Activated CD4-positive, alpha-beta T cell treated with anti-CD3 and anti-CD28 coated beads, Interleukin-2, Interleukin-4, amounts not matched to agents 100 ng/mL and 50 ng/mL, durations not matched to agents 16 hours and 8 hours (primary cell): ENCODE data around the gene SYT15.
"Not testable (repeated sequence)": the region's sequence is repeated elsewhere in the genome, so short reads cannot be mapped to it uniquely, and the experiment has no call there.

Experiments used
- DNase-seq: peaks from one replicate; pipeline ENCODE4 v3.0.0-alpha.2; 2020; ENCODE audit warnings: low spot score

SYT15 gene

DNA sequence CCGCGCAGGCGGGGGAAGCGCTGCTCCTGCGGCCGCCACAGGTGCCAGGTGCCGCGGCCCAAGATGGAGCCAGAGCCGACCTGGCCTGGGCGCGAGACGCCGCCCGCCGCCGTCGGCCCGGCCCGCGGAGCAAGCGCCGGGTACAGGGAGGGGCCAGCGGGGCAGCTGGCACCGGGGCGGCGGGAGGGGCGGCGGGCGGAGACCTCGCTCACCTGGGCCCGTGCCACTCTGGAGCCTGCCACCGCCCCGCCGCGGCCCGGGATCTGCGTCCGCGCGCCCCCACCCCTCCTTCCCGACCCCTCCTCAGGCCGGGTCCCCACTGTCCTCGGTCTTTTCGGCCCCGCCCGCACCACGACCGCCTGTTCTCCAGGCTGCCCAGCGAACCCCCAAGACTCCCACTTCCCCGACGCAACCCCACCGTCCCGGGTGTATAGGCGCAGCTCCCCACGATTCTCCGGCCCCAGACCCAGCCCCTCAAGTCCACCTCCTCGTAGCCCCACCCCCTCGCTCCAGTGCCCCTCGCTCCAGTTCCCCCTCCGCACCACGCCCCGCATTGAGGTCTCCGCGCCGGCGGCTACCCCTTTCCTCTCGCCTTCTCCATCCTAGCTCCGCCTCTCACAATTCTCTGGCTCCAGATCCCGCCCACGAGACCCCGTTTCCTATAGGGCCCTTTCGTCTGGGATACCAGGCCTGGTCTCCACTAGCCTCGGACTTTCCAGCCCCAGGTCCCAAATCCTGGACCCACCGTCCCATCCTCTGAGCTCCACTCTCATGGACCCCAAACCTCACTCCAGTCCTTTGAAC, 22.2 kb upstream of the SYT15 start, which contains the start of gene GPRIN2:
GPRIN2 (minus strand) TSS at position 144 of the 804 bp plus-strand sequence. CDS start 5,922 bp downstream, outside the sequence.
- no peak for DNase-seq

DNA sequence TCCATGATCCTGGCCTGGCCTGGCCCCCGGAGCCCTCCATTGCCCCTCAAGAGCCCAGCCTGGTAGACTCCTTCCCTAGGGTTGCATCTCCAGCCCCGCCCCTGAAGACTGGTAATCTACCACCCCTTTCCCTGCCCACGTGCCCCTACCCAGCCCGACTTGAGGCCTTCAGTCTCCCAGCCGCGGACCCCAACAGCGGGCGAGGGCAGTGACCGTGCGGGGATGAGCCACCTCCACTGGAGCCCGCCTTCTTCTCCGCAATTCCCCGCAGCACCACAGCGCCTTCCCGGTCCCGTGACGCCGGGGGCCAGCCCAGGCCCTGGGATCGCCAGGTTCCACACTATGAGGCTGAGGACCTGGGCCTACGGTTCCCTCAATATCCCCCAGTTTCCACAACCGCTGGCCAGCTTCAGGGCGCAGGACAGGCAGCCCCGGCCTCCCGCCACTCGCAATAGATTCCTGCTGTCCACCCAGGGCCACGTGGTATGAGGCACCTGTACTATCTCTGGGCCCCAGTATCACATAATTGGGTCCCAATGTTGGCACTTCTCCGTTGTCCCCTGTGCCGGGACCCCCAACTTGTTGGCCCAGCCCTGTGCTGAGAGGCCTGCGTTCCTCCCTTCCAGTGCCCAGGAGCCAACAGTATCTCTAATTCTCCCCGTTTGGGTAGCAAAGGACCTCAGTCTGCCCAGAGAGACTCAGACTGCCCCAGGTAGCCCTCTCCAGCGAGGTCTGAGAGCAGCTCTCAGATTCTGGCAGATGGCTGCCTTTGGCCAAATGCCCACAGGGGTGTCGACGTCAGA, 21.4 kb upstream of the SYT15 start:
- no peak for DNase-seq

DNA sequence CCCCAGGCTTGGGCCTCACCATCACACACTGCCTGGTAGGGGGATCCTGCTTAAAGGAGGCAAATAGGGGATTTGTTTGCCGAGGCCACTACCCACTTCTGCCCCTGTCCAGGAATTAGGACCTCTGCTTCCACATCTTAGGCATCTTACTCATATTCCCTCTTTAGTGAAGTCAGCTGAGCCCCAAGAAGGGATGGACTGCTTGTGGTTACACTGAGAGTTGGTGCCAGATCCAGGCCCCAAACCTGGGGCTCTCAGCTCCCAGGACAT, 20.9 kb upstream of the SYT15 start:
- DNase-seq = no peak

DNA sequence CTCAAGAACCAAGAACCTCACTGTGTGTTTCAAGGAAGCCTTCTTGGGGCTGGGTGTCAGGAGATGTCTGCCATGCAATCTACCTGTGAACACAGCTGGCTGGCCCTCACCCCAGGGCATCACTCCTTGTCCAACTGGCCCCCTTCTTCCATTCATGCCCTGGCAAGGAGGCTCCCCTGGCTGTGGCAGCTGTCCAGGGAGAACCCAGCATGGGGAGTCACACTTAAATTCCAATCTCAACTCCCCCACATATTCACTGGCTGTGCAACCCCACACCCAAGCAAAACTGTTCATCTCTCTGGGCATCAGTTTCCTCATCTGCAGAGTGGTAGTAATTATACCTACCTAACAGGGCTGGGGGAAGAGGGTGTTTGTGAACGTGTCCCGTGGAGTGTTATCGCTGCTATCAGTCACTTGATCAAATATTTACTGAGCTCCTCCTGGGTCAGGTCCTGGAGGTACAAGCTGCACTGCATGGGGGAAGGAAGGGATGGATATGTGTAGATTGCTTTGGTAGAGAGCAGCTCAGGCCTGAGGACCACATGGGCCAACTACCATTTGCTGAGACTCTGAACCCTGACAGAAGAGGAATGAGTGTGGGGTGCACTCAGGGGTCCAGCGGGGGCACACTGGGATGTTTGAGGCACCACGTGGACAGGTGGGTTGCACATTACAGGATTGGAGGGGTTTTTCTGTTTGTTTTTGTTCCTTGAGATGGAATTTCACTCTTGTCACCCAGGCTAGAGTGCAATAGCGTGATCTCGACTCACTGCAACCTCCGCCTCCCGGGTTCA, 20.3 kb upstream of the SYT15 start:
- no peak for DNase-seq

DNA sequence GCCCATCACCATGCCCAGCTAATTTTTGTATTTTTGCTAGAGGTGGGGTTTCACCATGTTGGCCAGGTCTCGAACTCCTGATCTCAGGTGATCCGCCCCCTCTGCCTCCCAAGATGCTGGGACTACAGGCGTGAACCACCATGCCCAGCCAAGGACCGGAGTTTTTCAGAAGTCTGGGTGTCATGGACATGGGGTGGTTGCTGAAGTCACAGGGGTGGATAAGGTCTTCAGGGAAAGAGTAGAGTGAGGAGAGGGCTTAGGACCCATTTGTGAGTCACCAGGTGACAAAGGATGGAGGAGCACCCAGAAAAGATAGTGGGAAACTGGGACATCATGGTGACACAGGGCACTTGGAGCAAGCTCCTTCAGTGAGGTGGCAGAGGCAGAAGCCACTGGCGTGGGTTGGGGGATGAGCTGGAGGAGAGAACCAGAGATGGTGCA, 19.7 kb upstream of the SYT15 start:
- no peak for DNase-seq

DNA sequence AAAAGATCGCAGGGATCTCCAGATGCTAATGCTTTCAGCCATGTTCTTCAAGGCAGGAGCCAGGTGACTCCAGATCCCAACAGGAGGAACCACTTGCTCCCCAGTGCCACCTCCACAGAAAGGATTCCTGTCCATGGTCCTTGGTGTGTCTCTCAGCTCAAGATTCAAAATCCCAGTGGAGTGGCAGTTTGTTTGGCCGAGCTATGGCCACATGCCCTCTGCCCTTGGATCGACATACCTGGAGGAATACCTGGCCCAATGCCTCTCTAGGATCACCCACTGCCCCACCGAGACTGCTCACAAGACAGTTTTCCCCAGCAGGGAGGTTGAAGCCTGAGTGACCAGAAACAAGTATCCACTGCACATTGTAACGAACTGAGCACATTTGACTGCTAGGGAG, 18.5 kb upstream of the SYT15 start:
- no peak for DNase-seq

DNA sequence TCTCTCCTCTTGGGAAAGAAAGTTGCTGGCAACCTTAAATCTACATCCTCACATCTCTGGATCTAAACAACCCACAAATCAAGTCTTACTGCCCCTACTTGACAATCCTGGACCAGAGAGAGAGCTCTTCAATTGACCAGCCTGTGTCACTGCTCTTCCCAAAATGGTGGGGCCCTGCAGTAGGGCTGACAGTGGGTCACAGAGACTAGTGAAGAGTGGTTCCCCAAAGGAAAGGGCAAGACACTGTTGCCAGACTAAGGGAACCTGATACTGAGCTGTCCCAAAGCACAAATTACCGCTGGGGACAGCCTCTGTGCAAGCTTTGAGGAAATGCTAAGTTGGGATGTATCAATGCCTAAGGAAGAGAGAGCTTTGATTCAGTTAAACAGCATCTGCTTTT, 18.0 kb upstream of the SYT15 start:
- no peak for DNase-seq

DNA sequence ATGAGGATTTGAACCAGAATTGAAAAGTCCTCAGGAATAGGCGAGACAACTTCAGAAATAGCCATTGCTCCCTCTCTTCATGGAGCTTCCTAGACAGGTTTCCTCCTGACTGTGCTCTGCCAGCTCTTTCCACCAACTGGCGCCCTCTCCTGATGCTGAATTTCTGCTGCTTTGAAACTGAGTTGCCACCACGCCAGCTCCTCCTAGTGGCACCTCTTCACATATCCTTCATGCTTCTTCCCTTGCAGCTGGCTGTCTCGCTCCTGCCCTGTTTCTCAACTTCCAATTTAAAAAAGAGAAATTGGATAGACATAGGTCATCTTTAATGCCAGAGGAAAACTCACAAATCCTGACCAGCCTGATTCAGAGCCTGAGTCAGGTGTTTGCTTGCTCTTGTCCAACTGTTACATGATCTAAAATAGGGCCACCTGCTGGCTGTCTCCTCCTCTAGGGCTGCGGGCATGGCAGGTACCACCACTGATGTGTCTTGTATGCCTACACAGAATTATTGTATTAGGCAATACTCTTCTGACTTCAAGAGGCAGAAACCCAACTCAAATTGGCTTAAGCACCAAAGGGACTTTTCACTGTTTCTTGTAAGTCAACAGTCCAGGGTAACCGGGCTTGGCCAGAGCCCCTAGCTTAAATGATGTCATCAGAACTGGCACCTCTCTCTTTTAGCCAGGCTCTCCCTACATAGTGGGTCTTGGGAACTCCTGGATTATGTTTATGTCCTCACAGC, 13.2 kb upstream of the SYT15 start:
- peak; percentile 62 for DNase-seq

DNA sequence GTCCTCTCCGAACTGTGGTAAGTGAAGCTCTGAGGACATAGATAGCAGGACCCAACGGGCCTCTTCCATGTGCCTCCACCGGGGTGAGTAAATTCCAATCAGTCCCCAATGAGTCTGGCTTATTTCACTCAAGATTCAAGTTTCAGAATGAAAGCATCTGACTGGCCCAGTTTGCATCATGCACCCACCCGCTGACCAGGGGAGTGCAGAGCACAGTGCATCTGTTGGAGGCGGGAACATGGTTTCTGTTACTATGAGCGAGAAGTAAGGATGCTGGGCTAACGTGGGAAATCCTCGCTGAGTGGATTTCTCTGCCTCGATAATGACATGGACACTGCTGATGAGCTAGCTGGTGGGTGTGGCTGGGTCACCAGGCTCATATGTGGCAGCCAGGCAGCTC, 11.8 kb upstream of the SYT15 start:
- not testable (repeated sequence) for DNase-seq

DNA sequence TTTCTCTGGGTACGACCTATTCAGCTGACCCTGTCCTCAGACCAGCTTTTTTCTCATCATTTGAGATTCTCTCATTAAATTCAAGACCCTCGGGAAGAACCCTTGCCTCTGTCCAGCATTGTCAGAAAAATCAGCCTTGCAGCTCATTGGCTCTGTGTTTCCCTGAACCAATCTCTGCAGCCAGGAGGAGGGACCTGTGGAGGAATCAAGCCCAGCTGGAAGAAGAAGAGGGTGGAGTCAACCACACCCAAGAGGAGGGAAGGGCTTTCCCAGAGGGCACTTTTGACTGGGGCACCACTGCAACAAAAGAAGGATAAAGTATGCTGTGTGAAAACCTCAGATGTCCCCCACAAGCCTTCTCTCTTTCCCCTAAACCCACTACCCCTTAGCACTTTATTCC, 8.3 kb upstream of the SYT15 start:
- DNase-seq = not testable (repeated sequence)

DNA sequence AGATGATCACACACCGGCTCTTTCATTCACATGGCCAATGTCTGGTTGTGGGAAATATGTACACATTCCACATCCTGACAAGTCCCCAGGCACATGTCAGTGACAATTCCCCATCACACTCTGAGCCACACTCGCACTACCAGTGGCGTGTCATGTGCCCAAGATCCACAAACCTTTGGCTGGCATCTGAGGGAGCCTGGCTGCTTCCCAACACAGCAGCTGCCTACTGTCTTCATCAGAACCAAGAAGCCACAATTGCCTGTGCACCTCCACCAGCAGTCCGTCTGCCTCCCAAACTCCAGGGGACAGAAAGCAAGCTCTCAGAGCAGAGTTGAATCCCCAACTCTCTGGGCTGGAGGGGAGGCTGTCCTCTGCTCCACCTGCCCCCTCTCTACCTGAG, 6.2 kb upstream of the SYT15 start:
- not testable (repeated sequence) for DNase-seq

DNA sequence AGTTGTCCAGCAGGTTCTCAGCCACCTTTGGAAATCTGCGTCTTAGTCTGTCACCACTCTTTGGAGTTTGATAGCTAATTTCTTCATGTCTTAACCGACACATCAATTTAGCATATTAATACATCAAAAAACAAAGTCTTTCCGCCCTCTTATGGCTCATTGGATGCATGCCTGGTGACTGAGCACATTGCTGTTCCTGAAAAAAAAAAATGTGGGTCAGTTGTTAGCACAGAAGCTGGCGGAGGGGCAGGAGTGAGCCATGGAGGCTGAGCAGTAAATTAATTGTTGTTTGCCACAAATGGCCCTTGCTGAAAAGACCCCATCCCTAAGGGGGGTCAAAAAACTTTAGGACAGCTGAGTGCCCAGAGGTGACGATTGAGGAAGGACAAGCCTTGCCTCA, 5.6 kb upstream of the SYT15 start:
- not testable (repeated sequence) for DNase-seq

DNA sequence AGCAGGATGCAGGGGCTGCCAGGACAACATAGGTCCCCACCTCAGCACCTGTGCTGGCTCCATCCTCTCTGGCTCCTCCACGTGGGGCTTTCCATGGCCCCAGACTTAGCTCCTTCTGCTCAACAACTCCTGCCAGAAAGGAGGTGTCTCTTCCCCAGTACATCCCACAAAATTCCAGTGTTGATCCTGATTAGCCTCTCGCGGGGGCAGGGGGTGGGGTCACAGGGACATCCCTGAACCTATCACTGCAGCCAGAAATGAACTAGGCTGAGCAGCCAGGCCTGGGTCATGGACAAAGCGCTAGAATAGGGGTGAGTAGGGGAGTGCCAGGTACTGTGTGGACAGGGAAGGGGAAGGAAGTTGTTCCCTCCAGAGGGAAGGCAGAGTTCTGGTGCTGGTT, 5.0 kb upstream of the SYT15 start:
- not testable (repeated sequence) for DNase-seq

DNA sequence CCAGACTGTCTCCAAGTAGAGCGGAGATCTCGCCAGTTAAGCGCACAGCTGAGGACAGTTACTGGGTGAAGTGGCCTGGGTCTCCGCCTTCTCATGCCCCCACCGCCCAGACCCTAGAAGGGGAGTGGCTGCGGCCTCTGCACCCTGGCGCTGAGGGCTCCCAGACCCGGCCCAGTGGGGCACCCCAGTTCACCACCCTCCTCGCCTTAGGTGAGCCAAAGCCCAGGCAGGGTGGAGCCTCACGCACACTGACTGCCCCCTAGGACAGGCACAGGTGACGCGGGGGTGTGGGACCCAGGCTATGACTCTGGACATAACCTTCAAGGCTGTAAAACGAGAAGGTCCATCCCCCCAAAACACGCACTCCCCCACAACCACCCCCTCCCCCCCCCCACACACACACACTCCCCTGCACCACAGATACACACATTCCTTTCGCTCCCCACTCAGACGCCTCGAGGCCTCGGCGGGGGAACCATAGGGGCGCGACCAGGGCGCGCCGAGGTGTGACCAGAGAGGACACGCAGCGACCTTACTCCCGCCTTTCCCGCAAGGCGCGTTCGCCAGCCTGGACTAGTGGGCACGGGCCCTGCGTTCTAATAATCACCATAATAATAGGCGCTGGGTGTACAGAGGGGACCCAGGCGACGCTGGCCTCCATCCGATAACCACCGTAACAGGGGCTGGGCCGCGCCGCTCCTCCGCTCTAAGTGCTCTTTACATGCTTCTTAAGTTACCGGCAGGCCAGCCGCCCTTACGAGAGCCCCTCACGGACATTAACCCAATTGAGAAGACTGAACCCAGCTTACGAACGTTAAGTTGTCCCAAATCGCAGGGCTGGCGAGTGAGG, 1.1 kb upstream of the SYT15 start:
- DNase-seq = not testable (repeated sequence)

DNA sequence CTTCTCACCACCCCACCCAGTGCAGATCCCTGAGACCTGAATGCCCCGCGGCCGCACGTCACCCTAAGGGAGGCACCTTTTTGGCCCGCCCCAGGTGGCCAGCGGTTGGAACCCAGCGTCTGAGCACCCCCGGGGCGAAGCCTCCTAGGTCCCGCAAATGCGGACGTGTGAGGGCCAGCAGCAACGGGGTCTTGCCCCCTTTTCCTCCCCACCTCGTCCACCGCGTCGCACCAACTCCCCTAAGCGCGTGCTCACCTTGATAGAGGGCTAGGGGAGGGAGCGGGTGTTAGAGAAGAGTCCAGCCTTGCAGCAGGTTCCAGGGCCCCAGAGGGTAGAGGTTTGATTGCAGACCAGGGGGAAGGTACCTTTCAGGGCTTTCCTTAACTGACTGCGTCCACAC, 450 bp downstream of the SYT15 start:
- not testable (repeated sequence) for DNase-seq

DNA sequence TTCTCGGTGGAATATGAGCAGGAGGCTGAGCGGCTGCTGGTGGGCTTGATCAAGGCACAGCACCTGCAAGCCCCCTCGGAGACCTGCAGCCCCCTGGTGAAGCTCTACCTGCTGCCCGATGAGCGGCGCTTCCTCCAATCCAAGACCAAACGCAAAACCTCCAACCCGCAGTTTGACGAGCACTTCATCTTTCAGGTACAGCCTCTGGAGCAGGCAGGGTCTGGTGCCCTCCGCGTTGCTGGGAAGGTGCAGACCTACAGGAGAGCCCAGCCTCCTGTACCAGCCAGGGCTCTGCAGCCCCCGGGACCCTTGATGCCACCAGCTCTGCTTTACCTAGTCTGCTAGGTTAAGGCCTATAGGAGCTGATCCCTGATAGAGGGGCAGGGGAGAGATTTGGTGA, 3.1 kb downstream of the SYT15 start:
- not testable (repeated sequence) for DNase-seq

DNA sequence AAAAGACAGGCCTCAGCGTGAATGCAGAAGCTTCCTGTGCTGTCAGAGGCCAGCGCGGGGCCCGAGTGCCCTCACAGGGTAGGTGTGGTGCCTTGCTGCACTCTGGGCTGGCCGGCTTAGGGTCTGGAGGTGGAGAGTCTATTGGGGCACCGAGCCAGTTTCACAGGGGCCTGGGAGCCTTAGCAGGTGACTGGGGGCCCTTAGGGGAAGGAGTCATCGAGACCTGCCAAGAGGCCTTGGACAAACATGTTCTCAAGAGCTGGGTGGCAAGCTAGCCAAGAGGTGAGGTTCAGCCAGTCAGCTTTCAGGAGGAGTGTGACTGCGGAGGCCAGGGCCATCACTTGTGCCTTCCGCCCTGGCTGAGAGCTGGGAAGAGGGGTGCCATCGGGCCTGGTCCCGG, 3.6 kb downstream of the SYT15 start:
- not testable (repeated sequence) for DNase-seq

DNA sequence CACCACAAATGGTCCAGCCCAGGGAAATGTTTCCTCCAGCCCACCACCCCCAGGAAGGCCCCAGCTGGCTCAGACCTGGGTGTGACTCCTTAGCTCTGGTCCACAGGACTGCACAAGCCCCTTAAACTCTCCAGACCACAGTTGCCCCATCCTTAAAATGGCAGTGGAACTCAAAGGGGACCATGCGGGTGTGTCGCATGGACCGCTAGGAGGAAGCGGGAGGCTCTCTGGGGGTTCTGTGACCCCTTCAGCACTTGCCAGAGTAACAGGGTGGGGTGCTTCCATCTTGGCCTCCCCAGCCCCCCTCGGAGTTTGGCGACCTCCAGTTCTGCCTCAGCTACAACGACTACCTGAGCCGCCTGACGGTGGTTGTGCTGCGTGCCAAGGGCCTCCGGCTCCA, 5.3 kb downstream of the SYT15 start:
- DNase-seq = not testable (repeated sequence)

DNA sequence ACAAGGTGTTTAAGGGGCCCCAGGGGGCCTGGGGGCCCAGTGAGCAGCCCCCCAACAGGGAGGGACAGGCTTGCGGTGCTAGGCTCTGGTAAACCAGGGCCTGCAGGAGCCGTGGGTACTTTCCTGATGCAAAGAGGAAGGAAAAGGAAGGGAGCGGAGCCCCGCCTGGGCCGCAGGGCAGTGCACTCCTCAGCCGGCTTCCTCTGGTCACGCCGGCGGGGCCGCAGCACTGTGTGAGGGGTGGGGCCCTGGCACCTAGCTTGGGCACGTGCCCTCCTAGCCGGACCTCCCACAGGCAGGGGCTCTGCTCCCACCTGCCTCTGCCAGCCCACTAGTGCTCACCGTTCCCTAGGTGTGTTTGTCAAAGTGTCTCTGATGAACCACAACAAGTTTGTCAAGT, 6.3 kb downstream of the SYT15 start:
- DNase-seq = not testable (repeated sequence)

DNA sequence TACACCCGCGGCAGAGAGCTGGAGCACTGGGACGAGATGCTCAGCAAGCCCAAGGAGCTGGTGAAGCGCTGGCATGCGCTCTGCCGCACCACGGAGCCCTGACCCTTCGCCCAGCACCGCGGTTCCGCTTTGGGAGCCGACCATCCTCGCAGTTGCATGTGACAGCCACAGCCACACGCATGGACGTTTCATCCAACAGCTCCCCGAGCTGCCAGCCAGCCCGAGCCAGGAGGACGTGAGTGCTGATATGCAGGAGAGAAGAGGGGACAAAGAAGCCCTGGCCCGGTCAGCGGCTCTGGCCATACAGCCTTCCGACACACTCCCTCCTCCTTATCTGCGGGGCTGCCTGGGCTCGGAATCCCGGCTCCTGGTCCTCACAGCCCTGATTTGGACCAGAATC, 8.6 kb downstream of the SYT15 start:
- DNase-seq = not testable (repeated sequence)

DNA sequence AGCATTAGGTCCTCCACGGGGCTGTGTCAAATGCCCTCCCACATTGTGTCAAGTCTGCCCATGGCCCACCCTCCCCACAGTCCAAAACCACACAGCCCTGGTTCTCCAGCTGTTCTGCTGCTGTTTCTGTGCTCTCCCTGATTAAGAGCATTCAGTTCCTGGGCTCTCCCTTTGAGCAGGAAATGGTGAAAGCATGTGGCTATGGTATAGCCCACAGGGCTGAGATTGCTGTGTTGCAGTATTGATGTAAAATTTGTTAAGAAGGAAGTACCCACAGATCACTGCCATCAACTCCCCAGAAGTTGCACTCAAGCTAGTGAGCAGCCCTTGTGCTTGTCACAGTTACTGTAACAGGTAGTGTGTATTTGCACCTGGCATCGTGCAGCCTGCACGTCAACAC, 9.3 kb downstream of the SYT15 start:
- not testable (repeated sequence) for DNase-seq
